B cell (primary cell): Measurements from ENCODE around the gene TPCN1. TPM values are rescaled to one million over a fixed set of nuclear protein-coding genes. Genes with fewer than 3 reads are reported as not detected.

ENCODE experiments used
- ATAC-seq: fragments of 200-7000 bp; cut with Tn5 transposase; one replicate; pipeline ENCODE4 v1.10.0; 2021; ENCODE audit warnings: low read depth, mild to moderate bottlenecking, moderate number of reproducible peaks, moderate library complexity
- CTCF ChIA-PET: fragments of 350-600 bp; sonication (Branson Sonifier 250); formaldehyde crosslinking; loops from one replicate; lab custom pipeline; 2021; ENCODE audit warnings: antibody characterized with exemption, inconsistent platforms; lab: Charles Lee
- POLR2A ChIA-PET: fragments of 350-600 bp; sonication (Branson Sonifier 250); formaldehyde crosslinking; loops from one replicate; lab custom pipeline; 2021; ENCODE audit warnings: antibody characterized with exemption; lab: Charles Lee
- DNase-seq: peaks from one replicate; pipeline ENCODE4 v3.0.0; 2013
- H2AFZ ChIP-seq: 2 replicates; pipeline ENCODE4 v1.6.1; 2012; ENCODE audit warnings: mild to moderate bottlenecking, low read depth, low read length; ENCODE audit not compliant: insufficient read depth, poor library complexity, severe bottlenecking
- H3K27ac ChIP-seq, 2 donors: 1 replicate in 1 of 2; 2 replicates in 1 of 2; pipeline ENCODE4 v1.5.1; 2012 to 2013; ENCODE audit warnings: low read length in 2 of 2, mild to moderate bottlenecking in 2 of 2, moderate library complexity in 1 of 2
- H3K27me3 ChIP-seq, 4 experiments: fragments of 200-600 bp in 1 of 4; sonication (generic) in 1 of 4; replicated peaks in 1 of 4; 1 replicate in 2 of 4; 2 replicates in 2 of 4; pipeline versions ENCODE4 v1.6.1 to v1.7.0; 2013 to 2016; ENCODE audit warnings: low read length in 3 of 4, mild to moderate bottlenecking in 2 of 4, mixed read lengths in 1 of 4, moderate library complexity in 1 of 4; ENCODE audit not compliant: insufficient read depth in 4 of 4, control insufficient read depth in 3 of 4; ENCODE audit errors: control extremely low read depth in 1 of 4
- H3K36me3 ChIP-seq, 2 experiments: replicated peaks in 1 of 2; 1 replicate in 1 of 2; 2 replicates in 1 of 2; pipeline versions ENCODE4 v1.6.1 to v1.7.1; 2013; ENCODE audit warnings: low read length in 1 of 2; ENCODE audit not compliant: insufficient read depth in 2 of 2, control insufficient read depth in 1 of 2; ENCODE audit errors: control extremely low read depth in 1 of 2, extremely low read depth in 1 of 2
- H3K4me1 ChIP-seq, 2 donors: fragments of 200-600 bp in 1 of 2; sonication (generic) in 1 of 2; 1 replicate in 1 of 2; 2 replicates in 1 of 2; pipeline versions ENCODE4 v1.5.1 to v1.6.1; 2013 to 2017; ENCODE audit warnings: low read length in 2 of 2; ENCODE audit not compliant: control insufficient read depth in 2 of 2, insufficient read depth in 2 of 2
- H3K4me2 ChIP-seq: replicated peaks from 2 replicates; pipeline ENCODE3; 2012; ENCODE audit warnings: mild to moderate bottlenecking, low read depth, low read length; ENCODE audit not compliant: poor library complexity, severe bottlenecking
- H3K4me3 ChIP-seq, 5 experiments: fragments of 200-600 bp in 1 of 5; sonication (generic) in 1 of 5; 1 replicate in 3 of 5; 2 replicates in 2 of 5; pipeline versions ENCODE4 v1.5.1 to v1.7.0; 2011 to 2016; ENCODE audit warnings: low read length in 4 of 5, mild to moderate bottlenecking in 4 of 5, low read depth in 2 of 5, control low read depth in 1 of 5, moderate library complexity in 1 of 5; ENCODE audit not compliant: insufficient read depth in 1 of 5; ENCODE audit errors: control extremely low read depth in 1 of 5, extremely low read depth in 1 of 5
- H3K79me2 ChIP-seq: fragments of 200-600 bp; sonication (generic); one replicate; pipeline ENCODE4 v1.6.0; 2016; ENCODE audit warnings: low read length; ENCODE audit not compliant: control insufficient read depth, insufficient read depth
- H3K9ac ChIP-seq: fragments of 200-600 bp; sonication (generic); 2 replicates; pipeline ENCODE4 v1.6.1; 2017; ENCODE audit warnings: mild to moderate bottlenecking, low read length, moderate library complexity
- H3K9me3 ChIP-seq, 3 donors: one replicate each; pipeline versions ENCODE4 v1.6.1 to v1.7.1; 2013; ENCODE audit warnings: low read length in 2 of 3; ENCODE audit not compliant: control insufficient read depth in 2 of 3, insufficient read depth in 1 of 3; ENCODE audit errors: control extremely low read depth in 1 of 3
- H4K20me1 ChIP-seq: 2 replicates; pipeline ENCODE4 v1.6.0; 2012; ENCODE audit warnings: mild to moderate bottlenecking, low read length; ENCODE audit not compliant: insufficient read depth, control insufficient read depth, poor library complexity, severe bottlenecking
- H3K27ac Mint-ChIP-seq: one replicate; pipeline ENCODE4 v1.8.0; 2021; ENCODE audit warnings: mixed read lengths
- H3K27me3 Mint-ChIP-seq: one replicate; pipeline ENCODE4 v1.8.0; 2021; ENCODE audit warnings: mixed read lengths
- H3K4me1 Mint-ChIP-seq: one replicate; pipeline ENCODE4 v1.8.0; 2021; ENCODE audit warnings: mixed read lengths
- H3K4me3 Mint-ChIP-seq: one replicate; pipeline ENCODE4 v1.8.0; 2021; ENCODE audit warnings: mixed read lengths
- H3K9me3 Mint-ChIP-seq: one replicate; pipeline ENCODE4 v1.8.0; 2022; ENCODE audit warnings: mixed read lengths; ENCODE audit not compliant: insufficient read depth
- CTCF ChIP-seq: fragments of 200-600 bp; IDR thresholded peaks from one replicate; pipeline ENCODE4 v1.8.0; 2022; ENCODE audit warnings: antibody characterized with exemption, mild to moderate bottlenecking
- EZH2 ChIP-seq: IDR thresholded peaks from 2 replicates; pipeline ENCODE4 v1.6.1; 2012; ENCODE audit warnings: borderline replicate concordance, low read depth, mild to moderate bottlenecking, moderate library complexity, low read length; ENCODE audit not compliant: insufficient read depth, poor library complexity, severe bottlenecking
- WGBS: methylation state at CpG from one replicate; pipeline ENCODE4 v1.1.5; 2013; ENCODE audit warnings: missing lambda C conversion rate; ENCODE audit not compliant: insufficient coverage; 5-methylcytosine and 5-hydroxymethylcytosine counted together
- intact Hi-C: fragments of 100-400 bp; cut with micrococcal nuclease; formaldehyde crosslinking; loops from one replicate; pipeline ENCODE4 v1.10.0; 2022
- polyA plus RNA-seq: library from polyadenylated mRNA; depleted of rRNA; stranded (reverse); fragments of >200 nt; gene quantifications from 2 replicates; pipeline ENCODE4 v1.2.3, GENCODE V29; 2012
- total RNA-seq, 2 donors: library from RNA; stranded (reverse); fragments of 120-200 nt in 1 of 2; gene quantifications; 1 replicate in 1 of 2; 2 replicates in 1 of 2; pipeline versions ENCODE4 v1.2.3 to v1.2.4, GENCODE V29; 2013 to 2022

TPCN1 gene
- total and polyA plus RNA-seq, 2 donors (not counting 1 experiment from before 2014, with no cell fraction given) = 80.8 to 258 TPM

- CTCF ChIA-PET = interaction anchor here (1.0 kb wide), 1 partner anchor 17 kb away, joined by 3 read pairs; no protein-coding TSS in a partner anchor
- no peak overlapping the region for H2AFZ ChIP-seq
- no peak overlapping the region for H3K4me2 ChIP-seq
- H3K4me1 ChIP-seq = no peaks in the 10 kb centered on the region
- H3K9ac ChIP-seq = no peak overlapping the region
- POLR2A ChIA-PET = interaction anchor here (0.5 kb wide), 1 partner anchor 20 kb away, joined by 4 read pairs; no protein-coding TSS in a partner anchor
- DNase-seq = no peak
- peaks cover 0 to 20% (median 11%) of the 10 kb centered on the region in 3 donors for H3K9me3 ChIP-seq
- H3K9me3 Mint-ChIP-seq = peaks cover 8% of the 10 kb centered on the region
- no peak overlapping the region for H3K27ac ChIP-seq
- H4K20me1 ChIP-seq = peaks cover 51% of the 10 kb centered on the region
- no peaks in the 10 kb centered on the region for H3K4me1 Mint-ChIP-seq
- no peak overlapping the region for H3K4me3 Mint-ChIP-seq
- H3K79me2 ChIP-seq = peaks cover 36% of the 10 kb centered on the region
- H3K4me3 ChIP-seq = no peak overlapping the region
- WGBS = 98% methylated on average over 12 of the region's 12 CpGs
- ATAC-seq = no peak
- intact Hi-C loops = no loop called here
- H3K27ac Mint-ChIP-seq = no peak overlapping the region
- H3K27me3 ChIP-seq = no peaks in the 10 kb centered on the region
- no peaks in the 10 kb centered on the region for H3K27me3 Mint-ChIP-seq
- no peak for TF ChIP-seq EZH2
- TF ChIP-seq CTCF = no peak
- H3K36me3 ChIP-seq = peaks cover 0 to 60% of the 10 kb centered on the region in 2 experiments
Observed at GRCh38 chr12:113249546-113249945, 28.3 kb downstream of the TPCN1 start.

GRCh38 chr12:113250045-113250444 is 28.8 kb downstream of the TPCN1 start:
- peaks cover 8% of the 10 kb centered on the region for H3K9me3 Mint-ChIP-seq
- no peak overlapping the region for H2AFZ ChIP-seq
- intact Hi-C loops = no loop called here
- no peaks in the 10 kb centered on the region for H3K27me3 Mint-ChIP-seq
- ChIA-PET POLR2A (no interaction called here), CTCF (interaction anchor here (1.0 kb wide), 1 partner anchor 17 kb away, joined by 3 read pairs; no protein-coding TSS in a partner anchor)
- H3K4me3 ChIP-seq = no peak overlapping the region
- H3K4me1 Mint-ChIP-seq = no peaks in the 10 kb centered on the region
- no peak overlapping the region for H3K27ac Mint-ChIP-seq
- no peak for TF ChIP-seq EZH2
- no peak for TF ChIP-seq CTCF
- peaks cover 0 to 57% of the 10 kb centered on the region in 2 experiments for H3K36me3 ChIP-seq
- H3K4me2 ChIP-seq = no peak overlapping the region
- H4K20me1 ChIP-seq = peaks cover 49% of the 10 kb centered on the region
- H3K9me3 ChIP-seq = peaks cover 0 to 20% (median 11%) of the 10 kb centered on the region in 3 donors
- DNase-seq (no peak), ATAC-seq (no peak)
- no peak overlapping the region for H3K27ac ChIP-seq
- 94% methylated on average over 5 of the region's 6 CpGs for WGBS
- peaks cover 31% of the 10 kb centered on the region for H3K79me2 ChIP-seq
- H3K4me3 Mint-ChIP-seq = no peak overlapping the region
- H3K9ac ChIP-seq = no peak overlapping the region
- H3K4me1 ChIP-seq = no peaks in the 10 kb centered on the region
- no peaks in the 10 kb centered on the region for H3K27me3 ChIP-seq
